Measurements from ENCODE around the gene NUP205. TPM values are rescaled to one million over a fixed set of nuclear protein-coding genes. Genes with fewer than 3 reads are reported as not detected.

Gene NUP205
- total and polyA plus RNA-seq, 2 of the 13 experiments (the other 11 are each of a cell fraction or from before 2014, with no cell fraction given), result 46.2 to 87.2 TPM

DNA sequence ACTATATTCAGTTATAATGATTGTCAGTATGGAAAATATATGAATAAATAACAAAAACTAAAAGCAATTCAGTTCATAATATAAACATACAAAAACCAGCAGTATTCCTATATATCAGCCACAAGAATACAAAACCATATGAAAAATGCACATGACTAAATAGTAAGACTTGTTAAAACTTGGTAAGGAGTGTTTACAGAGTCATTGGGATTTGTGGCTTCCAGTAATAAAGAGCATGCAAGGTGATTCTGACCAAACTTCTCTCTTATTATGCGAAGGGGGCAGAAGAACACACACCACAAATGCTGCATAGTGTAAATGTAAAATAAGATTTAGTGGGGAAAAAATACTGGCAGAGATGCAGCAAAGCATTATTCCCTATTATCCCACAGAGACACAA is 39.0 kb upstream of the NUP205 start:
- CTCF ChIA-PET (ENCODE audit: low intra/inter-chr PET ratio, low total read pairs), result no interaction called here
- Histone ChIP-seq H2AFZ (ENCODE audit: low read length) (no peak overlapping the region), H3K4me2 (ENCODE audit: low read depth, low read length) (no peak overlapping the region), H3K27me3 (ENCODE audit: control insufficient read depth in 1 of 2, insufficient read depth in 2 of 2, low read length in 2 of 2) (no peaks in the 10 kb centered on the region), H3K36me3 (replicated peaks in 1 of 2; ENCODE audit: control insufficient read depth in 1 of 2, insufficient read depth in 2 of 2, low read length in 2 of 2) (no peaks in the 10 kb centered on the region), H3K9me3 (ENCODE audit: low read length) (no peaks in the 10 kb centered on the region), H3K4me3 (replicated peaks in 1 of 3; ENCODE audit: insufficient read depth in 1 of 3, low read depth in 2 of 3, low read length in 3 of 3) (no peak overlapping the region), H3K27ac (ENCODE audit: extremely low read length, insufficient read depth, low read length) (no peak overlapping the region), H3K4me1 (ENCODE audit: insufficient read depth, low read length) (peaks cover 24% of the 10 kb centered on the region), H3K9ac (ENCODE audit: insufficient read depth, low read depth, low read length) (no peak overlapping the region), H4K20me1 (ENCODE audit: insufficient read depth, low read length) (no peaks in the 10 kb centered on the region), H3K79me2 (ENCODE audit: insufficient read depth, low read length) (no peaks in the 10 kb centered on the region)
- DNase-seq (ENCODE audit: low spot score), result no peak
- WGBS (ENCODE audit: low lambda C conversion rate), result 100% methylated on average over 1 of the region's 1 CpG
- BruUV-seq (replicated peaks), result no TSS peak
- FAIRE-seq, result no peak
- intact Hi-C loops (cut with micrococcal nuclease; ENCODE audit: unreplicated experiment) (no loop called here), in situ Hi-C loops (cut with HindIII; ENCODE audit: extremely low pct_ligation_motif_present, low pct_unique_long_range_greater_than_20kb) (no loop called here)
- no peak for ATAC-seq
- POLR2A ChIA-PET, result no interaction called here
- no peak for TF ChIP-seq ZNF616 (CRISPR knock-in tag; IDR thresholded peaks at IDR 0.05; ENCODE audit: low read depth)
- no peak for TF ChIP-seq EEA1 (CRISPR knock-in tag; IDR thresholded peaks at IDR 0.05; ENCODE audit: borderline replicate concordance)
- no peak for TF ChIP-seq ZNF619 (CRISPR knock-in tag; IDR thresholded peaks at IDR 0.05)
- TF ChIP-seq RNF2 (conservative IDR thresholded peaks at IDR 0.05; ENCODE audit: low read depth), result no peak
- no peak for TF ChIP-seq MLXIP (CRISPR knock-in tag; IDR thresholded peaks at IDR 0.05; ENCODE audit: borderline replicate concordance)
- no peak for TF ChIP-seq EED (CRISPR knock-in tag; IDR thresholded peaks at IDR 0.05)
- TF ChIP-seq, protein P1, sequence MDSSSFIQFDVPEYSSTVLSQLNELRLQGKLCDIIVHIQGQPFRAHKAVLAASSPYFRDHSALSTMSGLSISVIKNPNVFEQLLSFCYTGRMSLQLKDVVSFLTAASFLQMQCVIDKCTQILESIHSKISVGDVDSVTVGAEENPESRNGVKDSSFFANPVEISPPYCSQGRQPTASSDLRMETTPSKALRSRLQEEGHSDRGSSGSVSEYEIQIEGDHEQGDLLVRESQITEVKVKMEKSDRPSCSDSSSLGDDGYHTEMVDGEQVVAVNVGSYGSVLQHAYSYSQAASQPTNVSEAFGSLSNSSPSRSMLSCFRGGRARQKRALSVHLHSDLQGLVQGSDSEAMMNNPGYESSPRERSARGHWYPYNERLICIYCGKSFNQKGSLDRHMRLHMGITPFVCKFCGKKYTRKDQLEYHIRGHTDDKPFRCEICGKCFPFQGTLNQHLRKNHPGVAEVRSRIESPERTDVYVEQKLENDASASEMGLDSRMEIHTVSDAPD (CRISPR knock-in tag; IDR thresholded peaks at IDR 0.05), result no peak
- no peak for TF ChIP-seq SETDB1 (CRISPR knock-in tag; IDR thresholded peaks at IDR 0.05; ENCODE audit: borderline replicate concordance)
- TF ChIP-seq RORA (CRISPR knock-in tag; IDR thresholded peaks at IDR 0.05), result no peak
- no peak for TF ChIP-seq STAG1 (CRISPR knock-in tag; IDR thresholded peaks at IDR 0.05)
- no peak for TF ChIP-seq ZFP82 (CRISPR knock-in tag; IDR thresholded peaks at IDR 0.05; ENCODE audit: borderline replicate concordance)
- TF ChIP-seq GZF1 (CRISPR knock-in tag; IDR thresholded peaks at IDR 0.05), result no peak
- no peak for TF ChIP-seq RBM22 (optimal IDR thresholded peaks at IDR 0.05; ENCODE audit: low read length)
- no peak for TF ChIP-seq IKZF5 (CRISPR knock-in tag; IDR thresholded peaks at IDR 0.05)
- no peak for TF ChIP-seq HOXA7 (CRISPR knock-in tag; IDR thresholded peaks at IDR 0.05)
- TF ChIP-seq ZNF501 (CRISPR knock-in tag; IDR thresholded peaks at IDR 0.05), result no peak
- TF ChIP-seq, protein P2, sequence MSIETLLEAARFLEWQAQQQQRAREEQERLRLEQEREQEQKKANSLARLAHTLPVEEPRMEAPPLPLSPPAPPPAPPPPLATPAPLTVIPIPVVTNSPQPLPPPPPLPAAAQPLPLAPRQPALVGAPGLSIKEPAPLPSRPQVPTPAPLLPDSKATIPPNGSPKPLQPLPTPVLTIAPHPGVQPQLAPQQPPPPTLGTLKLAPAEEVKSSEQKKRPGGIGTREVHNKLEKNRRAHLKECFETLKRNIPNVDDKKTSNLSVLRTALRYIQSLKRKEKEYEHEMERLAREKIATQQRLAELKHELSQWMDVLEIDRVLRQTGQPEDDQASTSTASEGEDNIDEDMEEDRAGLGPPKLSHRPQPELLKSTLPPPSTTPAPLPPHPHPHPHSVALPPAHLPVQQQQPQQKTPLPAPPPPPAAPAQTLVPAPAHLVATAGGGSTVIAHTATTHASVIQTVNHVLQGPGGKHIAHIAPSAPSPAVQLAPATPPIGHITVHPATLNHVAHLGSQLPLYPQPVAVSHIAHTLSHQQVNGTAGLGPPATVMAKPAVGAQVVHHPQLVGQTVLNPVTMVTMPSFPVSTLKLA (IDR thresholded peaks at IDR 0.05), result no peak
- no peak for TF ChIP-seq ZBTB21 (CRISPR knock-in tag; IDR thresholded peaks at IDR 0.05)
- no peak for TF ChIP-seq ZNF713 (CRISPR knock-in tag; IDR thresholded peaks at IDR 0.05)

Data from HepG2 (cell line).